ENCODE data around the gene DTX1. TPM values are rescaled to one million over a fixed set of nuclear protein-coding genes. Genes with fewer than 3 reads are reported as not detected.

DTX1 gene
- total and polyA plus RNA-seq, 7 donors, result 0.49 to 2.4 (median 0.75) TPM

DNA sequence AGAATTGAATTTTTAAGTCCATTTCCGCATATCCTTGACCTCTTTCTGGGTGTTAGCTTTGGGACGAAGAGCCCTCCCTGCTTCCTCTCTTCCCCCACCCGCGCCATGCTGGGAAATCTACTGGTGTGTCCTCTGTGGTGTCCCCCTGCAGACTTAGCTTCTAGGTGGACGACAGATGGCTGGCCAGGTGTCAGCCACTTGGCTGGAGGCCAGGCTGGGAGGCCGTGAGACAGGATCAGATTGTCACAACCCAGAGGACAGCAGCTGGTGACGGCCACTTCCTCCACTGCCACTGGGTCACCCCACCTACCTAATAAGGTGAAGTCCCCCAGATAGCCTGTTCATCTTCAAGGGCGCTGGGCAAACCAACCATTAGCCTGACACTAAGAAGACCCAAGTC is 13.3 kb upstream of the DTX1 start:
- ATAC-seq, result no peak
- WGBS, 3 donors, result 58 to 59% (median 58%) methylated on average over 8 of the region's 8 CpGs
- H3K4me3 ChIP-seq, result no peak overlapping the region

DNA sequence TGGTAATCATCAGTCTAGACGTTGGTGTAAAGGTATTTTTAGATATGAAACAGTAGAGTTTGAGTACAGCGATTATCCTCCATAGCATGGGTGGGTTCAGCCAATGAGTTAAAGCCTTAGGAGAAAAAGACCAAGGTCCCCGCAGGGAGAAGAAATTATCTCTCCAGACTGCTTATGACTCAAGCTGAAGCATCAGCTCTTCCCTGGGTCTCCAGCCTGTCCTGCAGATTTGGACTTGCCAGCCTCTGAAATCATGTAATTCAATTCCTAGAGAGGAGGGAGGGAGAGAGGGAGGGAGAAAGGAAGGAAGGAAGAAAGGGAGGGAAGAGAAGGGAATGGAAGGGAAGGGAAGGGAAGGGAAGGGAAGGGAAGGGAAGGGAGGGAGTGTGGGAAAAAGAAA is 12.0 kb upstream of the DTX1 start:
- intact Hi-C loops (cut with DNase I), result no loop called here
- DNase-seq, result no peak
- Histone ChIP-seq H3K4me3 (no peak overlapping the region), H3K4me1 (no peaks in the 10 kb centered on the region), H3K27me3 (ENCODE audit: insufficient read depth in 3 of 3, low read length in 2 of 3) (peaks cover 0 to 9% (median 4%) of the 10 kb centered on the region in 3 donors), H3K36me3 (ENCODE audit: insufficient read depth in 1 of 2, low read depth in 1 of 2) (no peaks in the 10 kb centered on the region), H3K9me3 (no peaks in the 10 kb centered on the region), H3K27ac (no peak overlapping the region)
- no peak for ATAC-seq
- TF ChIP-seq CTCF (IDR thresholded peaks at IDR 0.05), result no peak
- 72 to 80% (median 79%) methylated on average over 3 of the region's 3 CpGs for WGBS, 3 donors

More for the DNA sequence above, 13.3 kb upstream of the DTX1 start:
- no peak for DNase-seq
- no peaks in the 10 kb centered on the region for H3K9me3 ChIP-seq
- no peak overlapping the region for H3K27ac ChIP-seq
- no peak for TF ChIP-seq CTCF (IDR thresholded peaks at IDR 0.05)
- peaks cover 0 to 5% (median 2%) of the 10 kb centered on the region in 3 donors for H3K27me3 ChIP-seq (ENCODE audit: insufficient read depth in 3 of 3, low read length in 2 of 3)
- intact Hi-C loops (cut with DNase I), result no loop called here
- no peaks in the 10 kb centered on the region for H3K36me3 ChIP-seq (ENCODE audit: insufficient read depth in 1 of 2, low read depth in 1 of 2)
- H3K4me1 ChIP-seq, result no peaks in the 10 kb centered on the region

DNA sequence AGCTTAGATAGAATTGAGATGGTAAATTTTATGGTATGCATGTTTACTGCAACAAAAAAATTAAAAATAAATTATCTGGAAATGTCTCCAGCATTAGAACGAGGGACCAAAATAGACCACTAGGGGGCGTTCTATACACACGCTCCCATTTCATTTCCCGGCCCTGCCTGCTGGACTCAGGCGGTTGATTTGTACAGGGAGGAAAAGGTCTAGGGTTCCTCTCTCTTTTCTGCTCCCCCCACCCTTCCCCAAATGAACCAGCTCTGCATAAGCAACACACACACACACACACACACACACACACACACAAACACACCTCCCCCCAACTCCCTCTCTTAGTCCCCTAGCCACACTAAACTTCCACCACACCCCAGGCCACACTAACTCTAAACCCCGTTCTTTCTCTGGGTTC is 7.8 kb upstream of the DTX1 start:
- H3K4me3 ChIP-seq, result no peak overlapping the region
- WGBS, 3 donors, result 7 to 10% (median 9%) methylated on average over 6 of the region's 6 CpGs
- no peaks in the 10 kb centered on the region for H3K36me3 ChIP-seq (ENCODE audit: insufficient read depth in 1 of 2, low read depth in 1 of 2)
- H3K27ac ChIP-seq, result no peak overlapping the region
- DNase-seq (peak in 1 of 2 donors; percentile 56), ATAC-seq (peak; percentile 49 to 67 (median 54))
- intact Hi-C loops (cut with DNase I), result loop anchor here in 1 of 2 donors (2.0 to 5.0 kb wide), 2 partner anchors 104 to 126 kb away; no protein-coding TSS in a partner anchor
- H3K27me3 ChIP-seq (ENCODE audit: insufficient read depth in 3 of 3, low read length in 2 of 3), result peaks cover 0 to 19% (median 11%) of the 10 kb centered on the region in 3 donors
- TF ChIP-seq CTCF (IDR thresholded peaks at IDR 0.05), result peak; percentile 72
- H3K9me3 ChIP-seq, result no peaks in the 10 kb centered on the region
- H3K4me1 ChIP-seq, result no peaks in the 10 kb centered on the region

GRCh38 chr12:113049976-113050742 is 6.4 kb upstream of the DTX1 start:
- ATAC-seq (no peak), DNase-seq (no peak)
- WGBS, 3 donors, result 38 to 49% (median 46%) methylated on average over 11 of the region's 11 CpGs
- no peak overlapping the region for H3K4me3 ChIP-seq
- H3K4me1 ChIP-seq, result no peaks in the 10 kb centered on the region
- peaks cover 0 to 21% (median 9%) of the 10 kb centered on the region in 3 donors for H3K27me3 ChIP-seq (ENCODE audit: insufficient read depth in 3 of 3, low read length in 2 of 3)
- intact Hi-C loops (cut with DNase I), result loop anchor here (2.0 to 10.0 kb wide), 3 partner anchors 102 to 125 kb away; no protein-coding TSS in a partner anchor
- H3K36me3 ChIP-seq (ENCODE audit: insufficient read depth in 1 of 2, low read depth in 1 of 2), result no peaks in the 10 kb centered on the region
- no peak overlapping the region for H3K27ac ChIP-seq
- TF ChIP-seq CTCF (IDR thresholded peaks at IDR 0.05), result no peak
- no peaks in the 10 kb centered on the region for H3K9me3 ChIP-seq

Data from psoas muscle (tissue), 8 donors.